Endothelial cell of umbilical vein (primary cell): ENCODE data around the gene ILF2. TPM values are rescaled to one million over a fixed set of nuclear protein-coding genes. Genes with fewer than 3 reads are reported as not detected.

ENCODE experiments used
- BruUV-seq: library from RNA; stranded (reverse); fragments of 400-500 nt; replicated peaks from 2 replicates; lab custom pipeline; 2021; lab: Mats Ljungman, UMichigan
- CTCF ChIA-PET: fragments of 300-600, 350-600 bp; sonication (Branson Sonifier 250); formaldehyde crosslinking; loops from one replicate; lab custom pipeline; 2021; ENCODE audit warnings: antibody characterized with exemption, inconsistent platforms; lab: Charles Lee
- POLR2A ChIA-PET: fragments of 300-600, 350-600 bp; sonication (Branson Sonifier 250); formaldehyde crosslinking; loops from one replicate; lab custom pipeline; 2021; ENCODE audit warnings: antibody characterized with exemption, inconsistent platforms; lab: Charles Lee
- DNase-seq: peaks from one replicate; pipeline ENCODE4 v3.0.0-alpha.2; 2011; ENCODE audit warnings: low read depth, low spot score
- FAIRE-seq: peaks from 2 replicates; lab custom pipeline; 2011; peaks lifted over from hg19 to GRCh38; lab: Jason Lieb, UNC
- H2AFZ ChIP-seq: 2 replicates; pipeline ENCODE4 v1.6.0; 2012; ENCODE audit warnings: low read depth, low read length, control low read depth, inconsistent platforms
- H3K27ac ChIP-seq: 2 replicates; pipeline ENCODE4 v1.5.1; 2011; ENCODE audit warnings: low read depth, mild to moderate bottlenecking, control low read depth, low read length, moderate library complexity; ENCODE audit not compliant: insufficient read depth
- H3K27me3 ChIP-seq, 2 experiments: 2 replicates each; pipeline versions ENCODE4 v1.6.0 to v1.6.1; 2011; ENCODE audit warnings: low read length in 2 of 2, mixed read lengths in 1 of 2; ENCODE audit not compliant: control insufficient read depth in 2 of 2, insufficient read depth in 2 of 2
- H3K36me3 ChIP-seq, 2 experiments: 2 replicates in 1 of 2; 3 replicates in 1 of 2; pipeline ENCODE4 v1.5.1; 2011; ENCODE audit warnings: low read length in 2 of 2, mild to moderate bottlenecking in 1 of 2, moderate library complexity in 1 of 2; ENCODE audit not compliant: control insufficient read depth in 2 of 2, insufficient read depth in 2 of 2; ENCODE audit errors: extremely low read depth in 1 of 2
- H3K4me1 ChIP-seq: 3 replicates; pipeline ENCODE4 v1.5.1; 2011; ENCODE audit warnings: mild to moderate bottlenecking, low read length; ENCODE audit not compliant: control insufficient read depth, insufficient read depth; ENCODE audit errors: extremely low read depth
- H3K4me2 ChIP-seq: 2 replicates; pipeline ENCODE4 v1.6.1; 2011; ENCODE audit warnings: low read length, control low read depth, mixed read lengths; ENCODE audit not compliant: insufficient read depth
- H3K4me3 ChIP-seq, 3 experiments: fragments of 200-600 bp in 1 of 3; sonication (generic), shearing (Covaris generic) in 1 of 3; replicated peaks in 1 of 3; 2 replicates each; pipeline ENCODE4 v1.5.1; 2011 to 2016; ENCODE audit warnings: control low read depth in 3 of 3, low read length in 3 of 3, mild to moderate bottlenecking in 2 of 3, inconsistent platforms in 1 of 3, low read depth in 1 of 3, moderate library complexity in 1 of 3; ENCODE audit not compliant: insufficient read depth in 1 of 3
- H3K79me2 ChIP-seq: 2 replicates; pipeline ENCODE4 v1.6.0; 2012; ENCODE audit warnings: low read length, inconsistent platforms; ENCODE audit not compliant: control insufficient read depth, insufficient read depth
- H3K9ac ChIP-seq: replicated peaks from 2 replicates; pipeline ENCODE3; 2011; ENCODE audit warnings: low read length, control low read depth; ENCODE audit not compliant: insufficient read depth; ENCODE audit errors: extremely low read depth
- H3K9me1 ChIP-seq: replicated peaks from 3 replicates; pipeline ENCODE4 v1.6.0; 2011; ENCODE audit warnings: mild to moderate bottlenecking, low read length; ENCODE audit not compliant: control insufficient read depth, insufficient read depth; ENCODE audit errors: extremely low read depth
- H3K9me3 ChIP-seq: replicated peaks from 2 replicates; pipeline ENCODE4 v1.5.1; 2012; ENCODE audit warnings: low read length, inconsistent platforms; ENCODE audit not compliant: control insufficient read depth, insufficient read depth
- H4K20me1 ChIP-seq: replicated peaks from 2 replicates; pipeline ENCODE3; 2011; ENCODE audit warnings: mild to moderate bottlenecking, low read length; ENCODE audit not compliant: control insufficient read depth, insufficient read depth; ENCODE audit errors: extremely low read depth
- CTCF ChIP-seq, 2 donors: IDR thresholded peaks; 1 replicate in 1 of 2; 2 replicates in 1 of 2; pipeline ENCODE4 v1.5.1; 2011; ENCODE audit warnings: low read length in 2 of 2, mild to moderate bottlenecking in 2 of 2, moderate library complexity in 2 of 2, control low read depth in 1 of 2, inconsistent platforms in 1 of 2, low read depth in 1 of 2; ENCODE audit not compliant: insufficient read depth in 1 of 2; ENCODE audit errors: extremely low read depth in 1 of 2
- EZH2 ChIP-seq: IDR thresholded peaks from 2 replicates; pipeline ENCODE4 v1.6.1; 2012; ENCODE audit warnings: borderline replicate concordance, low read depth, mild to moderate bottlenecking, moderate library complexity, low read length, inconsistent platforms; ENCODE audit not compliant: severe bottlenecking
- FOS ChIP-seq: IDR thresholded peaks from 2 replicates; pipeline ENCODE4 v1.6.1; 2011; ENCODE audit warnings: mild to moderate bottlenecking, low read length, moderate library complexity, borderline replicate concordance; ENCODE audit not compliant: insufficient read depth
- GATA2 ChIP-seq: IDR thresholded peaks from 2 replicates; pipeline ENCODE4 v1.7.0; 2011; ENCODE audit warnings: low read depth, mild to moderate bottlenecking, moderate library complexity, mixed read lengths, low read length; ENCODE audit not compliant: insufficient read length, insufficient read depth
- JUN ChIP-seq: IDR thresholded peaks from 2 replicates; pipeline ENCODE4 v1.6.1; 2011; ENCODE audit warnings: borderline replicate concordance, low read depth; ENCODE audit not compliant: insufficient read length, insufficient read depth
- MAX ChIP-seq: IDR thresholded peaks from 2 replicates; pipeline ENCODE4 v1.6.1; 2011; ENCODE audit not compliant: insufficient read depth, insufficient read length
- MYC ChIP-seq: IDR thresholded peaks from one replicate; pipeline ENCODE4 v1.6.1; 2011; ENCODE audit warnings: mild to moderate bottlenecking, low read depth, low read length
- POLR2A ChIP-seq: IDR thresholded peaks from 2 replicates; pipeline ENCODE4 v1.6.1; 2012; ENCODE audit warnings: low read depth, mild to moderate bottlenecking, control low read depth, low read length
- POLR2AphosphoS5 ChIP-seq: IDR thresholded peaks from 2 replicates; pipeline ENCODE4 v1.6.1; 2012; ENCODE audit warnings: low read depth, mild to moderate bottlenecking, control low read depth, low read length, moderate library complexity; ENCODE audit not compliant: insufficient read depth
- dilution Hi-C: fragments of 300-500 bp; cut with MboI; formaldehyde crosslinking; loops from one replicate; pipeline ENCODE4 v1.15.0; 2019; ENCODE audit warnings: low sequenced_read_pairs; ENCODE audit not compliant: extremely low pct_ligation_motif_present
- intact Hi-C: fragments of 100-400 bp; cut with micrococcal nuclease; formaldehyde crosslinking; loops from one replicate; pipeline ENCODE4 v1.10.0; 2022
- polyA plus RNA-seq, 4 experiments: library from polyadenylated mRNA; depleted of rRNA in 3 of 4; stranded (reverse) in 3 of 4; unstranded in 1 of 4; fragments of >200 nt; gene quantifications; 2 replicates each; pipeline versions ENCODE4 v1.2.1 to v1.2.3, GENCODE V29; 2011 to 2012; ENCODE audit warnings: missing spikeins in 1 of 4
- total RNA-seq: library from RNA; stranded (reverse); gene quantifications from 2 replicates; pipeline ENCODE4 v1.2.3, GENCODE V29; 2021

The ILF2 gene
- total and polyA plus RNA-seq, 2 donors (not counting 3 experiments of a cell fraction or from before 2014, with no cell fraction given): 271 to 303 TPM

- H3K27me3 ChIP-seq: no peaks in the 10 kb centered on the region
- peak overlapping the region; percentile 86 for H3K9ac ChIP-seq
- ChIA-PET CTCF (interaction anchor here (0.8 to 7.8 kb wide), 22 partner anchors 8 to 146 kb away, joined by 3 to 145 read pairs (median 10); partner anchors contain the start of genes S100A14 and S100A16), POLR2A (interaction anchor here (1.1 to 3.6 kb wide), 12 partner anchors 9 to 60 kb away, joined by 3 to 43 read pairs (median 6); partner anchors contain the start of genes ILF2, S100A14 and S100A16)
- no peak for TF ChIP-seq POLR2AphosphoS5
- no peak for TF ChIP-seq GATA2
- TF ChIP-seq POLR2A: no peak
- no peak for TF ChIP-seq CTCF (IDR thresholded peaks at IDR 0.05; ENCODE audit: extremely low read depth in 1 of 2, insufficient read depth in 1 of 2, low read depth in 1 of 2, low read length in 2 of 2)
- TF ChIP-seq MYC: no peak
- TF ChIP-seq FOS: no peak
- TF ChIP-seq MAX: no peak
- TF ChIP-seq JUN: no peak
- no peak for TF ChIP-seq EZH2
- intact Hi-C loops (no loop called here), dilution Hi-C loops (no loop called here)
- H3K4me3 ChIP-seq: peak overlapping the region; percentile 57 to 74 (median 62)
- H2AFZ ChIP-seq: peak overlapping the region; percentile 55
- peaks cover 28% of the 10 kb centered on the region for H3K79me2 ChIP-seq
- no peaks in the 10 kb centered on the region for H4K20me1 ChIP-seq
- no peaks in the 10 kb centered on the region for H3K9me3 ChIP-seq
- H3K4me1 ChIP-seq: peaks cover 14% of the 10 kb centered on the region
- DNase-seq (no peak), FAIRE-seq (peak; percentile 33)
- H3K27ac ChIP-seq: peak overlapping the region; percentile 81
- no peaks in the 10 kb centered on the region for H3K9me1 ChIP-seq
- H3K4me2 ChIP-seq: peak overlapping the region; percentile 93
- no peaks in the 10 kb centered on the region for H3K36me3 ChIP-seq
- BruUV-seq: no TSS peak
Observed at GRCh38 chr1:153626477-153626903, 44.3 kb downstream of the ILF2 start.
